HG02588 (cell line): Measurements from ENCODE around the gene TEKT3.

Source experiments
- ATAC-seq: cut with Tn5 transposase; IDR thresholded peaks from one replicate; pipeline ENCODE4 v1.9.1; 2021; ENCODE audit warnings: mild to moderate bottlenecking, moderate library complexity; ENCODE audit not compliant: unreplicated experiment

The TEKT3 gene

DNA sequence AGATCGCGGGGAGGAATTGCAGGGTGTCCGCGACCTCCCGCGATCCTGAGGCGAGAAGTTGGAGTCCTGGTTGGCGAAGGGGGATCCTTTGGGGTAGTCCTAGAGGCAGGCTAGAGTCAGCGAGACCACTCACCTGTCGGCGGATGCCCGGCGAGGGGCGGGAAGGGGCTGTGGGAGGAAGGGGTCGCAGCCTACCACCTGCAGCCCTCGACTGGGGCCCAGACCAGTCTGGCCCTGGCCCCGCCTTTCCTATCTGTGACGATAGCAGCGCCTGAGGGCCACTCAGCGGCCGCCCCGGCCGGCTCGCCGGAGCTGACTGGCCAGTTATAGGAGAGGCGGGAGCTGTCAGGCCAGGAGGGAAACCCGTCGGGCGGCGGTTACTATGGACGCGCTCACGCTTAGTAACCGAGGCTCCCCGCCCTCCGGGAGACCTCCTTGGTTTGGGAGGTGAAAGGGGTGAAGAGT lies at the start of gene TEKT3:
TEKT3 (minus strand) TSS at position 213 of the 465 bp plus-strand sequence. CDS start 10,012 bp downstream, outside the sequence.
- no peak for ATAC-seq

DNA sequence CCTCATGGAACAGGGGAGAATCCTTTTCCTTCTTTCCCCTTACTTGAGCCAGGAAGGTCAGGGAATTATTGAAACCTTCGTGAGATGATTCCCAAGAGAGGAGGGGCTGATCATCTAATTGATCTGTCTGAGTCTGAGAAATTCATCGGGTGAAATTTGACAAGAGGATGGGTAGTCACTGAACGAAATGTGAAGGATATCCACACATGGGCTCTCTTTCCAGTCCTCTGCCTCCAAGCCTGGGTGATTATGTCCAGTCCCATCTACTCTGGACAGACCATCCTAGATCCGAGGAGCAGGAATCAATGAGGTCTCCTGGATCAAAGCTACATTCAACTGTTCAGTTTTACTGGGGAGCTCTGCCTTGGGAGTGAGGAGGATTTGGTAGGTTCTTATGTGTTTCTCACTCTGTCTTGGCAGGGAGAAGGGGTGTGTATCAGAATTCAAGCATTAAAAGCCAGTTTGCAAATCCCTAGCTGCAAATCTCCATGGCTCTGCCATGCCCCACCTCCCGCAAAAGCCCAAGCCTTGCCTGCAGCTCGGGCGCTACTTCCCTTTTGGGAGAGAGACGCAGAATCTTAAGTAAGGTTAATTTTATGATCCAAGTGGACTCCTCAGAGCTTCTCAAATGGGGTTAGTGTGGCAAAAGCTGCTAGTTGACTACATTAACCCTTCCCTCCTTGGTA lies 47.1 kb upstream of the TEKT3 start:
- no peak for ATAC-seq

DNA sequence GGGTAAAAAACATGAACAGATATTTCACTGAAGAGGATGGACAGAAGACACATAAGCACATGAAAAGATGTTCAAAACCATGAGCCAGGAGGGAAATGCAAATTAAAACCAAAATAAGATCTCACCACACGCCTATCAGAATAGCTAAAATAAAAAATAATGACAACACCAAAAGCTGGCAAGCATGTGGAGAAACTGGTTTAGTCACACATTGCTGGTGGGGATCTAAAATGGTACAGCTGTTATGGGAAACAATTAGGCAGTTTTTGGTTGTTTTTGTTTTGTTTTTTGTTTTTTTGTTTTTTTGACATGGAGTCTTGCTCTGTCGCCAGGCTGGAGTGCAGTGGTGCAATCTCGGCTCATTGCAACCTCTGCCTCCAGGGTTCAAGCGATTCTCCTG lies 44.7 kb upstream of the TEKT3 start:
- no peak for ATAC-seq

DNA sequence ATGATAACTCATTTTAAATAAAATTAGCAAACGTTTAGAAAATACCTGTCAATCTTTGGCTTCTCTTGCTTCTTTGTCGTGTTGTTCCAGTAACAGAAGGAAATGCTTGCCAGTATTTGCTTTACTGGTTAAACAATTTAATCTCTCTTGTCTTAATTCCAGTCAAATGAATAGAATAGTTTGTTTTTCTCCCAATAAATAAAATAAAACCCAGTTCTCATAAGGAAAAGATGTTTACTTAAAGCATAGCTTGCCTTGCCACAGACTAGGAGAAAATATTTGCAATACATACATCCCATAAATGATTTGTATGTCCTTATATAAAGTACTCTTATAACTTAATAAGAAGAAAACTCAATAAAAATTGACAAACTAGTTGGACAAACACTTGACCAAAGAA lies 43.9 kb upstream of the TEKT3 start:
- ATAC-seq: no peak

DNA sequence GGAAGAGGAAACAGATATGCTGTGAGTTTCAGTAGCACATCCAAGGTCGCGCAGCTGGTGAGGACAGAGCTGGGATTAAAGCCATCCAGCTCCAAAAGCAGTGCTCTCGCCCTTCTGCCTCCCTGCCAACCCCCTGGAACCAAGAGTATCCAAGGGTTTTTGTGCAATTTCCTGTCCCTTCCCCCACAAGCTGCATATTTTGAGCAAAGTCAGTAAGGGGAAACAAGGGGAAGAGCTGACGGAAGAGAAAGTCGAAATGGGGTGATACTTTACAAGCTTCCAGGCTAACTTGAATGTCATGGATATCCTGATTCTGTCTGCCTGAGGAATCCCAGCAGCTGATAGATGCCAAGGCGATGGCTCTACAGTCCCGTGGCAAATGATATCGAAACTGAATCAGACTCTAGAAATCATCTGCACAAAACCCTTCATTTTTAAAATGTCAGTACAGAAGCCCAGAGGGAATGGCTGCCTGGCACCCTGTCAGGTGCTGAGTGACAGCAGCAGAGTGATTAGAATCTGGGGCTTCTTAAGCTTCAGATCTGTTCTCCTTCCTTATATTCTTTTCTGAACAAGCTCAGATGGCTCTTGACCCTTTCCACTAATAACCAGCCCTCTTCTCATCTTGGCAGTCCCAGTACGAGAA lies 42.9 kb upstream of the TEKT3 start:
- no peak for ATAC-seq

DNA sequence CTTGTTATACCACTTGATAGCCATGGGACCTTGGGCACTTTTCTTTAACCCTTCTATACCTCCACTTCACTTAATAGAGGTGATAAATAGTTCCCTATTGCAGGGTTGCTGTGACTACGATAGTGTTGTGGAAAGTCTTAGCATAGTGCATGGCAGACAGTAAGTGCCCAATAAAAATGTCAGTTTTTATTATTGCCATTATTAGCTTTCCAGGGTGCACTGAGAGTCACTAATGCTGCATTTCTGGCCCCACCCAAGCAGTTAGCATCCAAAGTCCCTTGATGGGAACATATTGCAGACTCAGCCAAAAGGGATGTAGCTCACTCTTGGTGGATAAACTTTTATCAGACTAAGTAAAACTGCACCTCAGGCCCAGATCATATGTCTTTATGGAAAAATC lies 41.5 kb upstream of the TEKT3 start:
- no peak for ATAC-seq

DNA sequence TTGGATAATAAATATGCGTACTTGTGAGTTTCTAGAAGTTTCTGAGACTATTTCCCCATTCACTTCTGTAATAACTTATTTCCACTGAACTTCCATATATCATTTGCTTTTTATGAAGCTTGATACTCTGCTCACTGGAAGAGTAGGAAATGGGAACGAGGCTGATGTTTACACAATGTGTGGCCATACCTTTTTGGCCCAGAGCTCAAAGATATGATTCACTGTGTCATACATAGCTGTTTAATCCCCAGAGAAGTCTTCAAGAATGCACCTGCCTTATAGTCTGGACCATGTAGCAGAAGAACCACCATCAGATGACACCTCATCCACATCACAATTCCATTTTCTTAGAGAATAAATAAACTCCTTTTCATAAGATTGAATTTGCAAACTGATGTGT lies 40.3 kb upstream of the TEKT3 start:
- no peak for ATAC-seq

DNA sequence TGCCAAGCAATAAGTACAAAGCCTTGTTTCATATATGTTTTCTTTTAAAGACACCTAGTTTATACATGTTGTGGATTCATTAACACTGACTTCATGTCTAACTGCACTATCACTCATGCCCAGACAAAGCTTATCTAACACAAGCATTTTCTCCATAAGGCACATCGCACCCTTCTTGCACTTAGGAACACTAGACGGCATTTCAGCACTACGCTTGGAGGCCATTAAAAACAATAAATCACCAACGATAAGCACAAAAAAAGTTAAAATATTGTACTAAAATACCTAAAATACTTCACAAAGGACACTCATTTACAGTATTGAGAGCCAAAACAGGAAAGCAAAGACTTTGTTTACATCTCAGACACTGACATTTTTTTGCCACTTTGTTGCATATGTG lies 39.0 kb upstream of the TEKT3 start:
- no peak for ATAC-seq

DNA sequence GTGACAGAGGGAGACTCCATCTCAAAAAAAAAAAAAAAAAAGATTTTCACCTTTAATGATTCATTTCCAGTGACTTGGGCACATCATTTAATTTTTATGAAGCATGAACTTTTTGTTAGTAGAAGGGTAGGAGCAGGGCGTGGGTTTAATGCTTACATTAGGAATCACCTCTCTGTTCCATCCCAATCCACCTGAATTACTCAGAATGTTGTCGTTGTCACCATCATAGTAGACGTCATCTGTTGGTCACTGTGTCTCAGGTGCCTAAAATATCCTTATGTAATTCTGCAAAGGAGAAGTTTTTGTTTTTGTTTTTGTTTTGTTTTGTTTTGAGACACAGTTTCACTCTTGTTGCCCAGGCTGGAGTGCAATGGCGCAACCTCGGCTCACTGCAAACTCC lies 38.3 kb upstream of the TEKT3 start:
- no peak for ATAC-seq

DNA sequence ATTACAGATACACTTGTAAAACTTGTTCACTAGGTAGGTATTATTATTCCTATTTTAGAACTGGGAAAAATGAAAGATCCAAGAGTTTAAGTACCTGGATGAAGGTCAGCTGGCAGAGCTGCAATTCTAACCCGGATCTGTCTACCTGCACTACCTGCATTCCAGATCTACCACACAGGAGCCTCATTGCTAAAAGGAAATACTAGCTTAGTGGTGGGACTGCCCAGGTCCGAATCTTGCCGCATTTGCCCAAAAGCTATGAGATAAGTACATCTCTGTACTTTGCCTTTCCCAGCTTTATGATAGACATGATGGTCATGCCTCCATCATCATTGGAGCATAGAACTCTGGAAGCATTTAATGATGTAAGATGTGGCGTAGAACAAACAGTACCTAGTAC lies 36.8 kb upstream of the TEKT3 start:
- ATAC-seq: no peak

DNA sequence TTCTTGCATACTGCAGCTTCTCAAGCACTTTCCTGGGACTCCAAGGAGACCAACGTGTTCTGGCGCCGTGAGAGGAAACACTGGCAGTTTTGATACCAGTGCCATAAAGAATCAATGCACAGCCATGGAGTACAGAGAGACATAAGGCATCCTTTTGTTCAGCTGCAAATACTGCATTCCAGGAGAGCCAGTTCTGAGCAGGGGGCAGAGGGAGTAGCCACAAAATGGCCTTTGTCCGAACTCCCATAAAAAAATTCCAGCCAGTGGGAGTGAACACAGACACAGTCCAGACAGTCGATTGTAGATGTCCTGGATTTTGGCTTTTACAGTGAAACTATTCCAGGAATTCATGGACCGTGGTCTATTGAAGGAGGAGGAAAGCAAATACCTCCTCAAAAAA lies 36.2 kb upstream of the TEKT3 start:
- ATAC-seq: no peak

DNA sequence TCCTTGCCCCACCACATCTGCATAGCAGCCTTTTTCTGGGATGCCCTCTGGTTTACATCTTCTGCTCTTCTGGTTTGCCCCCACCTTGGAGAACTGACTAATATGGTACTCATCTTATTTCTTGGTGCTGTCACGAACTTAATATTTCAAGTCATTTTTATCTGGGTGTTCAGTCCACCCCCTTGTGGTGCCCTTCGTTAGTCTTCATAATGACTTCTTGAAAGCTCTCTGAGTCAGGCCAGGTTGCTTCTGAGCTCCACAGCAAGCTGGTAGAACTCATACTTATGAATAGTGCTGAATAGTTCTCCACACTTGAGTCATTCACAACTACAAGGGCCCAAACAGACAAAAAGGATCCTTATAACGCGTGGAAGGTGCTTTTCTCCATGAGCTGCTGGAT lies 35.8 kb upstream of the TEKT3 start:
- no peak for ATAC-seq

DNA sequence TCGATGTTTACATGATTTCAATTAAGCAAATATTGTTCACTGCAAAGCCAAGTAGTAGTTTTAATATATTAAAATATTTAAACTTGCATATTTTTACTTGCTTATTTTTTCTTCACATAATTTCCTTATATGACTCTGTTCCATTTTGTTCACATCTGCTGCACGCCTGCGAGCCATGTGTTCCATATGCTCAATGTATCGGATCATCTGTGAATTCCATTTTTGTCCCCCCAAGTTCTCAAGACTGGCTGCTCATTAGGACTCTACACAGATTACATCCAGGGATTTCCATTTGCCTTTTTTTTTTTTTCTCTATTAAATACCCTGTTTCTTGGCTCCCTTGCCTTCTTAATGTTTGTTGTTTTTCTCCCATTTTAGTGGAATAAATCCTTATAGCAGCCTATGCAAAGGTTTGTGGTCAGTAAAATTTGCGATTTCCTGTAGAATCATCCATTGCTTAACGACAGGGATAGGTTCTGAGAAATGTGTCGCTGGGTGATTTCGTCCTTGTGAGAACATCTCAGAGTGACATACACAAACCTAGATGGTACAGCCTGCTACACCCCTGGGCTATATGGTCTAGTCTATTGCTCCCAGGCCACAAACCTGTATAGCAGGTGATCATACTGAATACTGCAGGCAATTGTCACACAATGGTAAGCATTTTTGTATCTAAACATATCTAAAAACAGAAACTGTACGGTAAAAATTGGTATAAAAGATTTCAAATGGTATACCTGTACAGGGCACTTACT lies 30.2 kb upstream of the TEKT3 start:
- ATAC-seq: no peak

DNA sequence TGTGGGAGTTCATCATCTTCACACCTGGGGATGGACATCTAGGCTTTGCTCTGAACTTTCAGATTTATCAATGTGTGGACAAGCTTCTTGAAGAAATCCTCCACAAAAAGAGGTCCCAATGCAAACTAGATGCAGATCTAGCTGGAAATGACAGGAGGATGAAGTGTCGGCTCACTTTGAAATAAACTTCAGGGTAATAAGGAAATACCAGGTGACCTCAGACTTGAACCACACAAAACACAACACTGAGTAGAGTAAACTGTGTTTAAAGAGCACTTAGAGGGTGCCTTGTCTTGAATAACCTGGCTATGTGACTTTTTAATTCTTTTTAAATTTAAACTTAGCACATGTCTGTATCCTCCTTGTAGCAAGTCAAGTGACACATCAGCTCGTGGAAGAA lies 27.2 kb upstream of the TEKT3 start:
- ATAC-seq: no peak

DNA sequence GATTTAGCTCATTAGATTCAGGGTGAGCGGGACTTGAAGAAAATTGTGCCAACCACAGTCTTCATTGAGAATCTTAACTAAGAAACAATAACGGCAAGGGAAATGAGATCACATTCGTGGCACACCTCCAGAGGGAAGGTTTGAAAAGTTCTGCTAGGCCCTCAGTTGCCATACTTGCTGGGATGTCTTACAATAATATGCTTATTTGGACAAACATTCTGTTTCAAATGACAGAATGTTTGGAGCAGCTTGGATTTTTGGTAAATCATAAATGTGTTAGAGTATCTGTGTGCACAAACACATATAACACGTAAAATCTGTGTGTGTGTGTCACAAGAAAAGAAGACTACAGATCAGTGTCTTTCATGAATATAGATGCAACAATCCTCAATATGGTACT lies 24.6 kb upstream of the TEKT3 start:
- ATAC-seq: no peak

DNA sequence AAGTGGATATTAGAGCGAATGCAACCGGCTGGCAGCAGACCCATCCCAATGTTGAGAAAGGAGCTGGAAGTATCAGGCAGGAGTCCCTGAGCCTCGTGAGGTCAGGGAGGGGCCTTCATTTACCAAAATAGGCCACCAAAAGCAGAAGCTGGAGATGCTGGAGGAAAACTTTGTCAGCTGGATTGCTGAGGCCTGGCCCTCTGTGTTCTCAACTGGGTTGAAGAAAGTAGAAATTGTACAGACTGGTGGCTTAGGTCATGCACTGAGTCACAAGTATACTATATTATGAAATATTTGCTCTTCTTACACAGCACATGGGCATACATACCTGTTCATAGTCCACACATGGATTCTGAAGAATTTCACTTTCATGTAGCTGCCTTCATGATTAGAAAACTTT lies 23.2 kb upstream of the TEKT3 start:
- no peak for ATAC-seq

DNA sequence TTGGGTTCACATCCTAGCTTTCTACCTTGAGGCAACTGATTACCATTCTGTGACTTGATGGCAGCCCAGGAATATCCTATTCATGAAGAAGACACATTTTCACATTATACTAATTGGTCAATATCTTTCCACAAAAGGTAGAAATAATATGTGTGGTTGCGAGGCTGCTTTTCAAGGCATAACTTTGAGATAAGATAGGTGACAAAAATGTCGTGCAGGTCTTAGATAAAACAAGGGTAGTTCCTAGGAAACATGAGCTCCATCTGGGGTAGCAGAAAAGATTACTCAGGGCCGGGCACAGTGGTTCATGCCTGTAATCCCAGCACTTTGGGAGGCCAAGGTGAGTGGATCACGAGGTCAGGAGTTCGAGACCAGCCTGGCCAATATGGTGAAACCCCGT lies 22.3 kb upstream of the TEKT3 start:
- no peak for ATAC-seq

DNA sequence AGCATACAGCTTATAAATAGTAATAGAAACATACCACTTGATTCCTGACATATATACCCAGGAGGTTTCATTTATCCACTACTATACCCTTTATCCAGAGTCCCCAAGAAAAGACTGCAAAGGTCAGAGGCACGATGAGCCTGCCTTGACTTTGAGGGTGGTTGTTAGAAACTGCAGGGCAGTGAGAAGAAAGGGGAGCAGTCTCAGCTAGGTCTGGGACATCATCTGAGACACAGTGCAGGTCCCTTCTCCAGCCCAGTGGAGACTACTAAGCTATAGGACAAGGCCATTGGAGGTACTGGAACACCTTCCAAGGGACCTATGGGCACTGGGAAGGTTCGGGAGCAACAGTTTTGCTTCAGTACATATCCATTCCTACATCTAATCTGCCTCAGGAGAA lies 20.2 kb upstream of the TEKT3 start:
- no peak for ATAC-seq

DNA sequence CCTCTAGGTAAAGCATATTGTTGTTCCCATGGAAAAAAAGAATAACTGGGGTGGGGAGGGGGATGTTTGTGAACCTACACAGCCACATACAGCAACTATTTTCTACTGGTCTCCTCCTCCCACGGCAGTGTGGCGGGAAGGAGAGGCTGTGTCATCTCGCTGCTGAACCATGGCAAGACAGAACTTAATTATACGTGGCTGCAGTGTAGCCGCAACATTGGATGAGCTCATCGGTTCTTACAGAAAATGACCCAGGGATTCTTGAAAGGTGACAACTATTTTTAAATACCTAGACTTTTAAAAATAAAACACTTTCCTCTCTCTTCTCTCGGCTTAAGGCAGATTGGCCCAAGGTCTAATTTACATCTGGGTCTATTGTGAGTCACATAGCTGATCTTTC lies 19.8 kb upstream of the TEKT3 start:
- ATAC-seq: no peak

DNA sequence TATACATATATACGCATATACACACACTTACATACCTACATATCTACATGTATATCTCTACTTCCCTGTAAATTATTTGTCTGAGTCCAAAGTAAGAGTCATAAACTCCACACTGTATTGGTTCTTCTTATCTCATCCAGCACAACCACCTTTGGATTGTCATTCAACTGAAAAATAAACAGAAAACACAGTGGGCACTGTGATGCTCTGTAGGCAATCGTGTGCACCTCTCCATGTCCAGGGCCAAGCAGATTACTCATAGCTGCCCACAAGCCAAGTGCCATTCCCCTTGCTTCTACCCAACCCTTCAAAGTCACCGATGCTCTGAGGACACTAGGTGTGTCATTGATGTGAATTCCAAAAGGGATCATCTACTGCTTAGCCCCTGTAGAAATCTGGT lies 12.9 kb upstream of the TEKT3 start:
- no peak for ATAC-seq

DNA sequence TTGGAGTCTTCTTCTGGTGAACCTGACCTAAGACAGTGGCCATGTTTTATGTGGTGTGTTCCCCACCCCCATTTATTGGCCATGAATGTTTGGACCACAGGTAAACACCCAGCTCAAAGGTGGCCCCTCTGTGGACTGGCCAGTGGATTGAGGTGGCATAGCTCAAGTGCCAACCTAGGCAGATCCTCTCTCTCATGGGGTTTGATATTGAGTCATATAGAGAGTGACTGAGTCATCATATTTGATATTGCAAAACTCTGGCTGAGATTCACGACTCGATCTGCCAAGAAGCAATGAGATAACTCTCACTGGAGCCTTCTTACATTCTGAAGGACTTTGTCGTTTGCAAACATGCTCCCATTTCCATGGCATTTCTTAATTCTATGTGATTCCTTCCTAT lies 10.5 kb upstream of the TEKT3 start:
- ATAC-seq: no peak

DNA sequence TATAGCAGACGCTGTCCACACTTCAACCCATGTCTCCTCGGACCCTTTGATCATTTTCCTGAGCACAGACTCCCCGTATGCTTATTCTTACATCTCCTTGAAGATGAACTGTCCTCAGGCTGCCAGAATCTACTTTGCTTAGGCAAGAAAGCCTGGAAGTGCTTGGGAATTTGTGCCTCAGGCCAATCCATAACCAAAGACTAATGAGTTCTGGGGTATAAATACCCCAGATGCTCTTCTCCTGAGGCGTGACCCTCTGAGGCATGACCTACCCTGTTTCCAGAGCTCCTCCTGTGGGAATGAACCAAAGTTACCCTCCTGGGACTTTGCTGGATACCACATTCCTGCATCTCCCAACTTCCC lies 10.1 kb upstream of the TEKT3 start:
- ATAC-seq: no peak
